Measurements from ENCODE around the gene SWI5.
"Not testable (repeated sequence)": the region's sequence is repeated elsewhere in the genome, so short reads cannot be mapped to it uniquely, and the experiment has no call there.

The SWI5 gene

GRCh38 chr9:128279088-128280073, 3.3 kb downstream of the SWI5 start:
- not testable (repeated sequence) for DNase-seq

DNA sequence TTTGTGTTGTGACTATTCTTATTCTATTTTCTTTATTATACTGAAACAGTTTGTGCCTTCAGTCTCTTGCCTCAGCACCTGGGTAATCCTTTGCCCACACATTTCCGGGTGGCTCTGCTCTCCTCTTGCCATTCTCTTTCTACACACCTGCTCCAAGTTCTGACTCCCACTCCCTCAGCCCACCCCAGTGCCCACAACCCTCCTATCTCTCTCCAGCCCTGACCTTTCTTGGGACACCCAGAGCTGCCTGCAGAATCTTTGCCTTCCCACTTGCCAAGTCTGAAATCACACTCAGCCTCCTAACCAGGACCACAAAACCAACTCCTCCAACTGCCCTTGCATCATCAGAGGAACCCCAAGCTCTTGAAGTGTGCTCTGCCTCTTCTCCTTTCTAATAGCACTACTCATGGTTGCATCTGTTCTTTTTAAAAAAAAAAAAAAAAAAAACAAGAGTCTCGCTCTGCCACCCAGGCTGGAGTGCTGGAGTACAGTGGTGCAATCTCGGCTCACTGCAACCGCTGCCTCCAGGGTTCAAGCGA, 4.1 kb downstream of the SWI5 start:
- no peak for DNase-seq

DNA sequence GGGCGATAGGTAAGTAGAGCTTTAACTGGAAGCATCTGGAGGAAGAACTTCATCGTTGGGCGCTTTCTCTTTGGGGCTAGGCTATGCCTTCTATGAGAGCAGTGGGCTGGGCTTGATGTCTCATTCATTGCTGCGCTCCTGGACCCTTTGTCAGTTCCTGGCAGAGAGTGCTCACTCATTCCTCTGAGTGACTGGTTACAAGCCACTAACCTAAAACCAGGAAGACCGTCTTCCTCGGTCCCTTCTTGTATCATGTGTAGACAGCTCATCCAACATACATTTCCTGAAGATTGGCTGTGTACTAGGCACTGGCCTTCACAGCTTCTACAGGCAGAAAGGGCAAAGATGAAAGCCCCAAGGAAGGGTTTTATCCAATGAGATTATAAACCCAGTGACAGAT, 6.4 kb downstream of the SWI5 start:
- DNase-seq = peak; percentile 90

GRCh38 chr9:128285033-128285784, 9.1 kb downstream of the SWI5 start:
- no peak for DNase-seq

DNA sequence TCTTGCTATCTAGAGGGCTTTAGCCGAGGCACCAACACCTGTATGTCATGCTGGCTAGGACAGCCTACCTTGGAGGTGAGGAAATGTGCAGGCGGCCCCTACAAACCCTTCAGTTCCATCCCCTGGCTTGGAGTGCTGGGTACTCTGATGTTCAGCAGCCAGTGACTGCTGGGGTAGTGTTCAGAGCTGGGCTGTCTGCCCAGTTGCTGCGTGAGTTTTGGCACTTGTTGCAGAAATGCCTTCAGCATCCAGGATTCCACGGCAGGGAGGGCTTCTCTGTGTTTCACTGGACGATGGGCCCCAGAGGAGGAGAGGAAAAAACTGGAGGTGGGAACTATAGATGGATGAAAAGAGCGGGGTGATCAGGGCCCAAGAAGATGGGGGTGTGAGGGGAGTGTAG, 10.4 kb downstream of the SWI5 start:
- peak; percentile 15 for DNase-seq

DNA sequence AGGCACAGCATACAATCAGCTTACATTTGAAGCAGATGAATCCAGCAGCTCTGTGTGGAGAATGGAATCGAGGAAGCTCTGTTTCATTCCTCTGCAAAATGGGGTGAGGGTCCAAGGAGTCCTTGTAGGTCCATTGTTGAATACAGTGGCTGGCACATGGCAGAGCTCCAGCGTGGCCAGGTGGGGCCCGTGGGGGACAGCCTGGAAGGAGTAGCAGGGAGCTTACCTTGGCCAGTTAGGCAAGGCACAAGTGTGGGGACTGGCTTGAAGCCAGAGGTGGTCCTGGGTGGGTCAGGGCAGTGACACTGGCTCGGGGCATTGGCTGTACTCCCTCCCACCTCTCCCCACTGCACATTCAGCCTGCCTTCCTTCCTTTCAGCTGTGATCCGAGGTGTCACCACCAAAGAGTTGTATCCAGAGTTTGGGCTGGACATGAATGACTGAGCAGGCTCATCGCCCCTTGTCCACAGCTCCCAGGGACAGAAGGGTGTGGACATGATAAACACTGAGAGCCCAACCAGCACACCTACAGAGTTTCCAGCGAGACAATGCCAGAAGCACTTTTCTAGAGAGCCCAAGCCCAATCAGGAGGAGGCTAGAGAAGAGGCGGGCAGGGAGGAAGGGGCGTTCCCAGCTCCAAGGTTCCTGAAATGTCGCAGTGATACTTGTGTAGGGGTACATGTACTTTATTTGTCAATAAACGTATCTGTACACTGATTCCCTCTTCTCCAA, 12.4 kb downstream of the SWI5 start:
- no peak for DNase-seq

DNA sequence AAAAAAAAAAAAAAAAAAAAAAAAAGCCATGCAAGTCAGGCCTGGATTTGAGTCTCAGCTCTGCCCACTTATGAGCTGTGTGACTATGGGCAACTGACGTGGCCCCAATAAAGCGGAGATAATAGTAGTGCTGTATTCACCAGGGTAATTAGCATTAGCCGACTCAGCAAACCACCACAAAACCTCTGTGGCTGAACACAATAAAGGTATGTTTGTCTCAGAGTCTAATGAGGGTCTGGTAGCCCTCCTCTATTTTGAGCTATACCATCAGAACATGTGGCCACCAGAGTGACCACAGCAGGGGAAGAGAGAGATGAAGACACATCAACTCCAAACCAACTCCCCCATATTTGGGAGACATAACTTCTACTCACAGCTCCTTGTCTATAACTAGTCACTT, 15.9 kb downstream of the SWI5 start:
- DNase-seq = no peak

DNA sequence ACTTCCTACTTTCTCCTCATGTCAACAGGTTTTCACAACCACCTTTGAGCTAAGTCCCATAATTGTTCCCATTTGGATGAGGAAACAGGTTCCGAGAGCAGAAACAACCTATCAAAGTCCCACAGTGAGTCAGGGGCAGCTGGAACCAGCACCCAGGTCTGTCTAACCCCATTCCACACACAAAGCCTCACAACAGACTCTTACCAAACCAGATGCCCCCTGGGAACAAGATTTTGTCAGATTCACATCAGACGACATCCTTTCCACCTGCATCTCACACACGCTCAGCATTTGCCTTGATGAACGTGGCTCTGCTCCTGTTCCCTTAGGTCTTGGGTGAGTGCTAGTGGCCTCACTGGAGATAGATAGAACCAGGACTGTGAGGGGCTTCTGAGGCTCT, 17.0 kb downstream of the SWI5 start:
- DNase-seq = no peak

- no peak for DNase-seq
These were observed 18.1 kb downstream of the SWI5 start for GRCh38 chr9:128294142-128294541.

GRCh38 chr9:128296340-128297220, 20.5 kb downstream of the SWI5 start:
- DNase-seq = no peak

DNA sequence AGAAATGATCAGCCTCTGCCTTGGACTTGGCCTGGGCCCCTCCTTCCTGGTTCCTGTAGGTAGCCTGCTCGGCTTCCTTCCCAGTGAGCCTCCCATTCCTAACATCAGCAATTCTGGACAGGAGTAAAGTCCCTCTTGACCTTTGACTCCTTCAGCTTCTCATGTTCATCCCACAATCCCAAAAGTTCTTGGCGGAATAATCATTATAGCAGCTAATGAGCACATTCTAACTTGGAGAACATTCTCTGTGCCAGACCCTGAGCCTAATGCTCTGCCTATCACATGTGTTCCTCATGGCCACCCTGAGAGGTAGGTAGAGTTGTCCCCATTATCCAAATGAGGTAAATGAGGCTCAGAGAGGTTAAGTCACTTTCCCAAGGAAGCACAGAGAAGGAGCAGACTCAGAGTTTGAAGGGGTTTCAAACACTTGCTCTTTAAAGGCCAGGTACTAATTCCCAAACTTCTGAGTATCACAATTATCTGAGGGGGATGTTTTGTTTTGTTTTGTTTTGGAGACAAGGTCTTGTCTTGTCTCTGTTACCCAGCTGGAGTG, 21.2 kb downstream of the SWI5 start:
- no peak for DNase-seq

DNA sequence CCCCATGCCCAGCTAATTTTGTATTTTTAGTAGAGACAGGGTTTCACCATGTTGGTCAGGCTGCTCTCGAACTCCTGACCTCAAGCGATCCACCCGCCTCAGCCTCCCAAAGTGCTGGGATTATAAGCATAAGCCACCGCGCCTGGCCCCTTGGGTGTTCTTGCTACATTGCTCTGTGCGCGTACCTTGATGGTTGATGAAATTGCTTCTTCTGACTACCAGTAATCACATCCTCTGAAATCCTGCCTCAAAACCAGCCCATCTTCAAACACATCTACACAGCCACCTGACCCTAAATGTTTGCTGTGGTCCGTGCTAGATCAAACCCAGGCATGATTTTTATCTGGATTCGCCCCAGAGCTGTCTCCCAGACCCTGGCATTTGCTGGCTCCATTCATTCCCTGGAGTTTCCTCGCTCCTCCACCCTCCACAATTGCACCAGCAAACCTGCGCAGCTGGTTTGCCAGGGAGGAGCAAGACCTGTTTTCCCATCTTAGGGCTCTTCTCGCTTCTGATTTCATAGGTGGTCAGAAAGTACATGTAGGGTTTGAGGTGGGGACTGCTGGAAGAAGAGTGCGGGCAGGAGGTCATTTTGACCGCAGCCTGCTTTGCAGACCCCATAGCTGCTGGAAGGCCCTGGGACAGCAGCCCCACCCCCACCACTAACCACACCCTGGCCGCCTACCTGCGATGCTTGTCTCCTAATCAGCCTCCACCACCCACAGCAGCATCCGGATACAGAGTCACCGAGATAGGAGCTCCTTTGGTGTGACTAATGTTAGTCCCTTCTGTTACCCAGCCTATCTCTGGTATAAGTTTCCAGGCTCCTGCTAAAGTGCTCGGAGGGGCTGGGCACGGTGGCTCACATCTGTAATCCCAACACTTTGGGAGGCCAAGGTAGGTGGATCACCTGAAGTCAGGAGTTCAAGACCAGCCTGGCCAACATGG, 22.7 kb downstream of the SWI5 start:
- no peak for DNase-seq

DNA sequence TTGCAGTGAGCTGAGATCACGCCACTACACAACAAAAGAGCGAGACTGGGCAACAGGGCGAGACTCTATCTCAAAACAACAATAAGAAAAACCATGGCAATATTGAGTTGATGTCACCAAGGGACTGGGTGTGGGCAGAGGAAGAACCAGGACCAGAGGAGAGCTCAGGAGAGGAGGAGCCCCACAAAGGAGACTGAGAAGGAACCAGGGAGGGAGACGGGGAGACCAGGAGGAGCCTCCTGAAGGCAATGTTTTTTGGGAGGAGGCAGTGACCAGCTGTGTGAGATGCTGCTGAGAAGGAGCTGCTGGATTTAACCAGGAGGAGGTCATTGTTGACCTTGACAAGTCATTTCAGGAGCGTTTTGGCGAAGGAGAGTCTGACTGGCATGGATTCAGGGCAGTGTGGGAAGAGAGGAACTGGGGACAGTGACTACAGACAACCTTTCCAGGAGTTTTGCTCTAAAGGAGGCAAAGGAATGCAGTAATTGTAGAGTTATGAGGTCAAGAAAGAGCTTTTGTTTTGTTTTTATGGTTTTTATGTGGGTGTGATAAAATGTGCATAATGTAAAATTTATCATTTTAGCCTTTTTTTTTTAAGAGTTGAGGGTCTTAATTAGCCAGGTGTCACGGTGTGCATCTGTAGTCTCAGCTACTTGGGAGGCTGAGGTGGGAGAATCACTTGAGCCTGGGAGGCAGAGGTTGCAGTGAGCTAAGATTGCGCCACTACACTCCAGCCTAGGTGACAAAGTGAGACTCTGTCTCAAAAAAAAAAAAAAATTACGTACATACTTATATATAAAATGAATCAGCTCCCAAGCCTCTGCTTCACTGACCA, 28.3 kb downstream of the SWI5 start:
- peak; percentile 28 for DNase-seq

DNA sequence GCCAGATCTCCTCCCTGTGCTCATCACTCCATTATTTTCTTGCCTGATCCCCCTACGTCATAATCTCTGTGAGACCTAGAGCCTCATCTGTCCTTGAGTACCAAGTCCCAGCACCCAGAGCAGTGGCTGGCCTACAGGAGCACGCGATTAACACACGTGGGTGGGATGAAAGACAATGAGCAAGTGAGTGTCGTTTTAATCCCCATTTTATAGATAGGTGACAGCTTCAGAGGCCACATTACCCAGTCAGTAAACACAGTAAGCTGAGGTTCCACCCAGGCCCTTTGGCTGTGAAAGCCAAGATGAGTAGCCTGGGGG, 28.9 kb downstream of the SWI5 start:
- peak; percentile 36 for DNase-seq

DNA sequence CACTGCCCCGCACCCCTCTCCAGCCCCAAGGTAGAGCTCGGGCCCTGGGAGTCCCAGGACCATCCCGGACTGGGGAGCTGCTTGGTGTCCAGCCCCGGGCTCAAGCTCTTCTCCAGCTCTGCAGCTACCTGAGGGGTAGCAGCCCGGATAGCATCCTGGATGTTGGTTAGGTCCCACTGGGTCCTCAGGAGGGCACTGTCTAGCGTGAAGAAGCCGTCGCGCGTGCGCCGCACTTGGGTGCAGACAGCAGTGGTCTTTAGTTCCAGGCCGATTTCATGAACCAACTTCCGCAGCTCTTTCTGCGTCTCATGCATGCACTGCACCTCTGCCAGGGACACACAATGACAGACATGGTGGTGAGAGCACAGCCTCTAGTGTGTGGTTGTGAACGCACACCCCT, 33.5 kb downstream of the SWI5 start:
- DNase-seq = no peak

GRCh38 chr9:128310461-128310860, 34.4 kb downstream of the SWI5 start:
- no peak for DNase-seq

- no peak for DNase-seq
These were observed 38.6 kb downstream of the SWI5 start for GRCh38 chr9:128314697-128315096.

DNA sequence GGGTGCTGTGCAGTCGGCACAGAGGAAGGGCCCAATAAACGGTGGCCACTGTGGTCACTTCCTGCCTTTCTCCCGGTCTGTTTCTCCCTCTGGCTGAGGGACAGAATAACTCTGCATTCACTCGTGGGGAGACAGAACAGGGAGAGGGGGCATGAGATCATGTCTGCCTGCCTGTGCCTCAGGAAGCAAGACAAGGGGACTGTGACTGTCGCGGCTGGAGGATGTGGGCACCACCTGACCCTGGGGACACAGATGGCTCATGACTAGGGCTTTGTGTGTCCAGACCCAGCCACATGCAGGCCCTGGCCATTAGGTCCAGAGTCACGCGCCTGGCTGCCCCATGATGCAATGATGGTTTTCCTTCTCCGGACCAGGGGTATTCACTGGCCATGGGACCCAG, 40.3 kb downstream of the SWI5 start:
- no peak for DNase-seq

DNA sequence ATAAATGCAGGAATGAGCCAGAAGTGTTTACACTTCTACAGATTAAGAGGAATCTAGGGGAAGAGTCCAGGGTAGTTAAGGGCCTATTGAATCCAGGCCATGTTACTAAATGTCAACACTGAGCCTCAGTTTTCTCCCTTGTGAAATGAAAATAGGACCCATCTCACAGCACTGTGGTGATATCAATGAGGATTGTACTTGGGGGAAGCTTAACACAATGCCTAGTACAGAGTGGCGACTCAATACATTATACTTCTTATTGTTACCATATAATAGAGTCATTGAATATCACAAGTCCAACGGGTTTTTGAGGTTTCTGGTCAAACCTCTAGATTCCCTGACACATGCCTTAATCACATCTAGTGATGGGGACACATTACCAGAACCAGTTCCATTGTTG, 41.6 kb downstream of the SWI5 start:
- DNase-seq = no peak

DNA sequence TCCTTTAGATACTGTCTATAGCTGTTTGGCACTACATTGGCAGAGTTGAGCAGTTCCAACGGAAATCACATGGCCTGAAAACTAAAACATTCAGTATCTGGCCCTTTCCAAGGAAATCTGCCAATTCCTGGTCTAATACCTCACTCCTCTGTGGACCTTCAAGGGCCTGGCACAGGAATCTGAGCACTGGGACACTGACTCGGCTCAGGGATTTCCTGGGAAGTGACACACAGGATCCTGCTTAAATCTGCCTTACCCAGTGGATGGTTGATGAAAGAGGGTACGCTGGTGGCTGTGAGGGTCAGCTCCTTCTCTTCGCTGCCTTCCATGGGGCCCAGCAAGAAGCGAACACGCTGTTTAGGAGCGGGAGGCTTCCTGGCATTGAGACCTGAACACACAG, 45.3 kb downstream of the SWI5 start:
- no peak for DNase-seq
